ENCODE measurements around the gene CFAP65.

DNA sequence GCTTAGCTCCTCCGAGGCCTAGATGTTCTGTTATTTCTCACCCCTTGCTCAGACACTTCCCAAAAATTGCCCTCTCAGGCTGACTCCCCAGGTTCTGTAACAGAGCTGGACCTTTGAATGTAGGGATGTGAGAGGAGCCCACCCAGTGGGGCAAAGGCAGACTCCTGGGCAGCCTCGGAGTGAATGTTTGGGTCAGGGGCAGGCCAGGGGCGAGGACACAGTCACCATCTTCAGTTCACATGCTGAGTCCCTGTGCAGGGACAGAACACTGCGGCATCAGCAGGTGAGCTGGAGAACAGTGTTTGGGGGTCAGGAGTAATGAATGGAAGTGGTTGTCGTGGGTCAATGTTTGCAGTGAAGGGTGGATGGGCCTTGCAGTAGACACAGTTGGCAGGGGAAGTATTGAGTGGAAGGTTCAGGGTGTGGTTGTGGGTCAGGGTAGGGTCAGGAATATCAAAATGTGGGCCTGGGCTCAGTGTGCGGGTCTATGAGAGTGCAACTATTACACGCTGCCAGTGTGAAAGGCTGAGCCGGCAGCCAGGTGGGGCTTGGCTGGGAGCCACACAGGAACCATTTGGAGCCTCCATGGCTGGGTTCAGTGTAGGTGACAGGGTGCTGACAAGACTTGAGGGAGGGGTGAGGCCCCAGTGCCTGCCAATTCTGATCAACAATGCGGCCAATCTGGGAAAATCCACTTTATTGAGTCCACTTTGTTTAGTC lies 15.0 kb upstream of the CFAP65 start:
- TF ChIP-seq, protein P1, sequence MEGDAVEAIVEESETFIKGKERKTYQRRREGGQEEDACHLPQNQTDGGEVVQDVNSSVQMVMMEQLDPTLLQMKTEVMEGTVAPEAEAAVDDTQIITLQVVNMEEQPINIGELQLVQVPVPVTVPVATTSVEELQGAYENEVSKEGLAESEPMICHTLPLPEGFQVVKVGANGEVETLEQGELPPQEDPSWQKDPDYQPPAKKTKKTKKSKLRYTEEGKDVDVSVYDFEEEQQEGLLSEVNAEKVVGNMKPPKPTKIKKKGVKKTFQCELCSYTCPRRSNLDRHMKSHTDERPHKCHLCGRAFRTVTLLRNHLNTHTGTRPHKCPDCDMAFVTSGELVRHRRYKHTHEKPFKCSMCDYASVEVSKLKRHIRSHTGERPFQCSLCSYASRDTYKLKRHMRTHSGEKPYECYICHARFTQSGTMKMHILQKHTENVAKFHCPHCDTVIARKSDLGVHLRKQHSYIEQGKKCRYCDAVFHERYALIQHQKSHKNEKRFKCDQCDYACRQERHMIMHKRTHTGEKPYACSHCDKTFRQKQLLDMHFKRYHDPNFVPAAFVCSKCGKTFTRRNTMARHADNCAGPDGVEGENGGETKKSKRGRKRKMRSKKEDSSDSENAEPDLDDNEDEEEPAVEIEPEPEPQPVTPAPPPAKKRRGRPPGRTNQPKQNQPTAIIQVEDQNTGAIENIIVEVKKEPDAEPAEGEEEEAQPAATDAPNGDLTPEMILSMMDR (IDR thresholded peaks at IDR 0.05), result no peak
- TF ChIP-seq POLR2A (IDR thresholded peaks at IDR 0.05), result no peak

All from right lobe of liver (tissue), 4 donors.